ENCODE measurements around the gene KNDC1.
"Not testable (repeated sequence)": the region's sequence is repeated elsewhere in the genome, so short reads cannot be mapped to it uniquely, and the experiment has no call there.

Gene KNDC1

DNA sequence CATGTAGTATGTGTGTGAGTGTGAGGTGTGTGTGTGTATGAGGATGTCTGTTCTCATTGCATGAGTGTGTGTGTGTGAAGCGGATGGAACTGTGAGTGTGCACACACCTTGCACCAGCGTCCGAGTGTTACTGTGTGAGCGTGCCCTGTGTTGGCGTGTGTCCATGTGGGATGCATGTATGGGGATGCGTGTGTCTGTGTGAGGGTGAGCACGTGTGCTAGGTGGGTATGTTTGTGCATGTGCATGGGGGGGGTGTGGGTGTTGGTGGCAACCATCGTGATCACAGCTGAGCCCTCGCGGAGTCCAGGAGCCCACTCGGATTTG lies 6.4 kb downstream of the KNDC1 start:
- H3K4me1 ChIP-seq (ENCODE audit: insufficient read depth, low read length) = peaks cover 1% of the 10 kb centered on the region
- H3K27ac ChIP-seq (ENCODE audit: low read depth, low read length) = no peak overlapping the region
- no peaks in the 10 kb centered on the region for H3K36me3 ChIP-seq (ENCODE audit: insufficient read depth, low read length)
- H3K9me3 ChIP-seq (ENCODE audit: low read length) = no peaks in the 10 kb centered on the region
- H3K9ac ChIP-seq (ENCODE audit: low read length) = no peak overlapping the region
- no peak overlapping the region for H3K4me3 ChIP-seq (ENCODE audit: low read depth in 1 of 2, low read length in 2 of 2)
- peaks cover 13 to 41% of the 10 kb centered on the region in 2 donors for H3K27me3 ChIP-seq (ENCODE audit: control insufficient read depth in 1 of 2, insufficient read depth in 2 of 2, low read length in 2 of 2)

DNA sequence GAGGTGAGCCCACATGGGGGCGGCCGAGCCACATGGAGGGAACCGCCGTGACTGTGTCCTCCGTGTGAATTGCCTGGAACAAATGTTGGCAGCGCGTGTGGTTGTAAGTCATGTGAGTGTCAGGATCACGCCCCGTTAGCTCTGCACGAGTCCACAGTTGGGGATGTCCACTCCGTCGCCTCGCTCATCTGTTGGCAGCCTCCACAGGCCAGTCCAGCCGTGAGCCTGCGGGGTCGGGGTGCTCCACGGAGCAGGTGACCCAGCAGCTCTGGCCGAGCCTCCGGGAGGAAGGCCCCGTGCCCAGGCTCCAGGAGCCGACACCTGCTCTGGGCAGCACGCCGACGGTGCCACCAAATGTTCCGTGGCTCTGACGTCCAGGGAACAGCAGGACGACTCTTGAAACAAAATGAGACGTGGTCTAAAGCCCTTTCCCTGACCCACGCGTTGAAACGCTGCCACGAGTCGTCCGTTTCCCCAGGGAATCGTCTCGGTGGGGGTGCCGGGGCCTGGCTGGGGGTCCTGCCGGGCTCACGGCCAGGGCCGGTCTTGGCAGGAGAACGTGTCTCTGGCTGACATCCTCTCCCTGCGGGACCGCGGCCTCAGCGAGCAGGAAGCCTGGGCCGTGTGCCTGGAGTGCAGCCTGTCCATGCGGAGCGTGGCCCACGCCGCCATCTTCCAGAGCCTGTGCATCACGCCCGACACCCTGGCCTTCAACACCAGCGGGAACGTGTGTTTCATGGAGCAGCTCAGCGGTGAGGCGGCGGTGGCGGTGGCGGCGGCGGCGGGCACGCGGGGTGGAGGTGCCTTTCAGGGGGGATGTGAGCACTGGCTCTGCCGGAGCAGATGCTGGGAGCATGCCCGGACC lies 7.0 kb downstream of the KNDC1 start:
- no peak overlapping the region for H3K4me3 ChIP-seq (ENCODE audit: low read depth in 1 of 2, low read length in 2 of 2)
- H3K27ac ChIP-seq (ENCODE audit: low read depth, low read length) = no peak overlapping the region
- H3K36me3 ChIP-seq (ENCODE audit: insufficient read depth, low read length) = no peaks in the 10 kb centered on the region

DNA sequence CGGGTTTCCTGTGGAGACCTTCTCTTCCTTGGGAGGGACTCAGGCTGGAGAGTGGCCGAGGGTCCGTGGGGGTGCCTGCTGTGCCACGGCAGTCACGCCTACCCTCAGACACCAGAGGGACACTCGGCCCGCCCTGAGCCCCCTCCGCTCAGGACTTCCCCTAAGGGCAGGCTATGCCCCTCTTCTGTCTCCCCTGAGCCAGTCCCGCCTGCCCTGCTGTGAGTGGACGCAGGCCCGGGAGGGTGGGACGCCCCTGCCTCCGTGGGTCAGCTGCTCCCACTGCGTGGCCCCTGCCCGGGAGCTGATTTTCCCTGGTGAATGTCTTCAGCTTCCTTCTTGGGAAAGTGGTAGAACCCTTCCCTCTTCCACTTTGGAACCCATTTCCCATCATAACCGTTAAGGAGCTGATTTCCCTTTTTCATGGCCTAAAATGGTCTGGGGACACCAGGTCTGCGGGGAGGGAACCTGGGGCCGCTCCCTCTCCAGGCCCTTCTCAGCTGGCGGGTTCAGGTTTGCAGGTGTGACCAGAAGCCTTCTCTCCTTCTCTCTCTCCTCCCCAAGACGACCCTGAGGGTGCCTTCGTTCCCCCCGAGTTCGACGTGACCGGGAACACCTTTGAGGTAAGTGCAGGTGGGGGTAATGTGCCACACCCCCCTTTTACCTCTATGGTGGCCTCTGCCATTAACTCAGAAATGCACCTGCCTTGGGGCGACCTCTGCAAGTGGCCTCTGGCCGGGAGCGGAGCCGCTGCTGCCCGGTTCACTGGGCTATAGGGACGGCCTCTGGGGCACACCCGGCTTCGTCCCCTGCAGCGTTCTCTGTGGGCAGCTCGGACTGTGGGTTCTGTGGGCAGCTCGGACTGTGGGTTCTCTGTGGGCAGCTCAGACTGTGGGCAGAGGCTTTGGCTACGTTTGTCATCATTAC lies 7.9 kb downstream of the KNDC1 start:
- H3K27ac ChIP-seq (ENCODE audit: low read depth, low read length) = no peak overlapping the region

More for the DNA sequence above, 7.0 kb downstream of the KNDC1 start:
- Histone ChIP-seq H3K27me3 (ENCODE audit: control insufficient read depth in 1 of 2, insufficient read depth in 2 of 2, low read length in 2 of 2) (peaks cover 8 to 35% of the 10 kb centered on the region in 2 donors), H3K4me1 (ENCODE audit: insufficient read depth, low read length) (no peaks in the 10 kb centered on the region), H3K9me3 (ENCODE audit: low read length) (no peaks in the 10 kb centered on the region), H3K9ac (ENCODE audit: low read length) (no peak overlapping the region)

DNA sequence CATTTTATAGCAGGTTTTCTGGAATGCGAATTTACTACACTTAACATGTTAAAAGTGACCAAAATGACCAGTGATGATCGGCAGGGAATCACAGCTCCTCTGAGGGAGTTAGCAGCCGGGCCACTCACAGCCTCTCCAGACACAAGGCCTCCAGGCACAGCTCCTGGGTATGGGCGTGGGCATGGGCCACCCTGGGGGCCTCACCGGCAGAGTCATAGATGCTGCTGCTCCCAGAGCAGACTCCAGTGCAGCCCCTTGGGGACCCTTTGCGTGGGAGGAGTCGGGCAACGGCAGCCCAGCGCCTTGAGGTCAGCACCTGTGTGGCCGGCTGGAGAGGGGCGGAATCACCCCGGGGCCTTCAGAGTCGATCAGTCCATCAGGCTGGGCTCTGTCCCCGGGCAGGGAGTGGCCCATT lies 8.6 kb downstream of the KNDC1 start:
- Histone ChIP-seq H3K4me3 (ENCODE audit: low read depth in 1 of 2, low read length in 2 of 2) (no peak overlapping the region), H3K9ac (ENCODE audit: low read length) (no peak overlapping the region), H3K27ac (ENCODE audit: low read depth, low read length) (no peak overlapping the region), H3K36me3 (ENCODE audit: insufficient read depth, low read length) (no peaks in the 10 kb centered on the region), H3K9me3 (ENCODE audit: low read length) (no peaks in the 10 kb centered on the region), H3K27me3 (ENCODE audit: control insufficient read depth in 1 of 2, insufficient read depth in 2 of 2, low read length in 2 of 2) (peaks cover 0 to 19% of the 10 kb centered on the region in 2 donors), H3K4me1 (ENCODE audit: insufficient read depth, low read length) (no peaks in the 10 kb centered on the region)

More for the DNA sequence above, 7.9 kb downstream of the KNDC1 start:
- Histone ChIP-seq H3K9me3 (ENCODE audit: low read length) (no peaks in the 10 kb centered on the region), H3K27me3 (ENCODE audit: control insufficient read depth in 1 of 2, insufficient read depth in 2 of 2, low read length in 2 of 2) (peaks cover 0 to 26% of the 10 kb centered on the region in 2 donors), H3K4me3 (ENCODE audit: low read depth in 1 of 2, low read length in 2 of 2) (no peak overlapping the region), H3K9ac (ENCODE audit: low read length) (no peak overlapping the region), H3K4me1 (ENCODE audit: insufficient read depth, low read length) (no peaks in the 10 kb centered on the region), H3K36me3 (ENCODE audit: insufficient read depth, low read length) (no peaks in the 10 kb centered on the region)

DNA sequence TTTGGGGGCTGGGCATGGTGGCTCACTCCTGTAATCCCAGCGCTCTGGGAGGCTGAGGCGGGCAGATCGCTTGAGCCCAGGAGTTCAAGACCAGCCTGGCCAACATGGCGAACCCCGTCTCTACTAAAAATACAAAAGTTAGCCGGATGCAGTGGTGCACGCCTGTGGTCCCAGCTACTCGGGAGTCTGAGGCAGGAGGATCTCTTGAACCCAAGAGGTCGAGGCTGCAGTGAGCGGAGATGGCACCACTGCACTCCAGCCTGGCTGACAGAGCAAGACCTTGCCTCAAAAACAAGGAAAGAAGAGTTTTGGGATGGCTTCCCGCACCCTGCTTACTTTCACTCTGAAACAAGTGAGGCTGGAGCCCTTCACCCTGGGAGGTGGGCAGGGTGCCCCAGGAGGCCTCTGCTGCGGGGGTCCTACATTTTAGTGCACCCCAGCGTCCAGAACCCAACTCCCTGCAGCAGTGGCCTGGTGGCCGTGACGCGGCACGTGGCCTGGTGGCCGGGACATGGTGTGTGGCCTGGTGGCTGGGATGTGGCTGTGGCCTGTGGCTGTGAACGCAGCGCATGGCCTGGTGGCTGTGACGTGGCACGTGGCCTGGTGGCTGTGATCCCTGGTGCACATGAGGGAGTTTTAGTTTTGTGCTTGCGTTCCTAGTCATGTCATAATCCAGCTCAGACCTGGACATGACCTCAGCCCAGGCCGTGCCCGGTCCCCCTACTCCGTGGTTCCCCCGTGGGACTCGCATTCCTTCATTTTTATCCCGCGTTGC lies 9.3 kb downstream of the KNDC1 start:
- Histone ChIP-seq H3K9me3 (ENCODE audit: low read length) (no peaks in the 10 kb centered on the region), H3K27ac (ENCODE audit: low read depth, low read length) (no peak overlapping the region), H3K4me1 (ENCODE audit: insufficient read depth, low read length) (no peaks in the 10 kb centered on the region), H3K27me3 (ENCODE audit: control insufficient read depth in 1 of 2, insufficient read depth in 2 of 2, low read length in 2 of 2) (peaks cover 0 to 13% of the 10 kb centered on the region in 2 donors), H3K9ac (ENCODE audit: low read length) (no peak overlapping the region), H3K4me3 (ENCODE audit: low read depth in 1 of 2, low read length in 2 of 2) (no peak overlapping the region), H3K36me3 (ENCODE audit: insufficient read depth, low read length) (no peaks in the 10 kb centered on the region)

DNA sequence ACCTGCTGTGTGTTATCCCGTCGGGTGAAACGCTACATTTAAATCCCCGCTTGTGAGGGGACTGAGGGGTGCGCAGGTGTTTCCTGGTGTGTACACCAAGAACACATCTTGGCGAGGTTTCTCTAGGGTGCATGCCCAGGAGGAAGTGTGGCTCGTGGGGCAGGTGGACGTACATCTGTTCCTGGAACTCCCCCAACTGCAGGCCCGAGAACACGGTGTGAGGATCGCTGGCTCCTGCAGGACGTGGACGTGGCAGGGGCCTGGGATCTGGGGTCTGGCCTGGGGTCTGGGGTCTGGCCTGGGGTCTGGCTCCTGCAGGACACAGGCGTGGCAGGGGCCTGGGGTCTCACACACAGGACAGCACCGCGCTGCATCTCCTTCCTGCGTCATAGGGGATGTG lies 10.1 kb downstream of the KNDC1 start:
- Histone ChIP-seq H3K36me3 (ENCODE audit: insufficient read depth, low read length) (no peaks in the 10 kb centered on the region), H3K9ac (ENCODE audit: low read length) (no peak overlapping the region), H3K27ac (ENCODE audit: low read depth, low read length) (no peak overlapping the region)

DNA sequence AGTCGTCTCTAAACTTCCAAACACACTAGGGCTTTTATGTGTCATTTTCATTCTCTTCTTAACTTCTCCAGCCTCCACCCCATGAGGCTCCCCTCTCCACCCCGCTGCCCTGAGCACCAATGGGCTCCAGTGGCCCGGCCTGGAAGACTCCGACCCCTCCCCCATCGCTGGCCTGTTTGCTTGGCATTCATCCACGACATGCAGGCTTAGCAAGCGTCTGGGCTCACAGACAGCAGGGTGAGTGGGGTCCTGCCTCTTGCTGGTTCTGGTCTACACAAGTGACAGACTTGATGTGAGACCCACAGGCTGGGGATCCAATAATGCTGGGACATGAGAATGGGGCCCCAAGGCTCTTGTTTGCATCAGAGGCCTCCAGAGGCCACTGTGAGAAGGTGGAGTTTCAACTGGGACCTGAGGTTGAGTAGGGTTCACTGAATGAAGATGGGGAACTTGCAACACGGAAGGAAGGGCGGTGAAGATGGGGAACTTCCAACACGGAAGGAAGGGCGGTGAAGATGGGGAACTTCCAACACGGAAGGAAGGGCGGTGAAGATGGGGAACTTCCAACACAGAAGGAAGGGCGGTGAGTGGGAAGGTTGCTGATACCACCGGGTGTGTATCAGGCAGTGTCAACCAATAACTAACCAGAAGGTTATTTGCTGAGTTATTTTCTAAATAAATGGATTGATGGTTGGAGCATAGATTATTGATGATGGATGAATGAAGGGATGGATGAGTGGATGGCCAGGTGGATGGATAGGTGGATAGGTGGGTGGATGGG lies 14.0 kb downstream of the KNDC1 start:
- no peaks in the 10 kb centered on the region for H3K36me3 ChIP-seq (ENCODE audit: insufficient read depth, low read length)
- H3K9ac ChIP-seq (ENCODE audit: low read length) = no peak overlapping the region
- no peaks in the 10 kb centered on the region for H3K27me3 ChIP-seq (ENCODE audit: control insufficient read depth in 1 of 2, insufficient read depth in 2 of 2, low read length in 2 of 2)
- no peak overlapping the region for H3K27ac ChIP-seq (ENCODE audit: low read depth, low read length)
- no peaks in the 10 kb centered on the region for H3K4me1 ChIP-seq (ENCODE audit: insufficient read depth, low read length)
- H3K9me3 ChIP-seq (ENCODE audit: low read length) = no peaks in the 10 kb centered on the region
- no peak overlapping the region for H3K4me3 ChIP-seq (ENCODE audit: low read depth in 1 of 2, low read length in 2 of 2)

More for the DNA sequence above, 10.1 kb downstream of the KNDC1 start:
- H3K9me3 ChIP-seq (ENCODE audit: low read length) = no peaks in the 10 kb centered on the region
- H3K27me3 ChIP-seq (ENCODE audit: control insufficient read depth in 1 of 2, insufficient read depth in 2 of 2, low read length in 2 of 2) = peaks cover 0 to 6% of the 10 kb centered on the region in 2 donors
- H3K4me1 ChIP-seq (ENCODE audit: insufficient read depth, low read length) = no peaks in the 10 kb centered on the region
- H3K4me3 ChIP-seq (ENCODE audit: low read depth in 1 of 2, low read length in 2 of 2) = no peak overlapping the region

DNA sequence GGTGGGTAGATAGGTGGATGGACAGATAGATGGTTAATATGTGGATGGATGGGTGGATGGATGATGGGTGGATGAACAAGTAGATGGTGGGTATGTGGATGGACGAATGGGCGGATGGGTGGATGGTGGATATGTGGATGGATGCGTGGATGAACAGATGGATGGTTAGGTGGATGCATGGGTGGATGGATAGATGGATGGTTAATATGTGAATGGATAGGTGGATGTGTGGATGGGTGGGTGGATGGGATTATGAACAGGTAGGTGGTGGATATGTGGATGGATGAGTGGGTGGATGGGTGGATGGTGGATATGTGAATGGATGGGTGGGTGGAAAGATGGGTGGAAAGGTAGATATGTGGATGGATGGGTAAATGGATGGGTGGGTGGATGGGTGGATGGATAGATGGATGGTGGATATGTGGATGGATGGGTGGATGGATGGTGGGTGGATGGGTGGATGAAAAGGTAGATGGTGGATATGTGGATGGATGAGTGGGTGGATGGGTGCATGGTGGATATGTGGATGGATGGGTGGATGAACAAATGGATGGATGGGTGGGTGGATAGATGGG lies 14.8 kb downstream of the KNDC1 start:
- no peak overlapping the region for H3K27ac ChIP-seq (ENCODE audit: low read depth, low read length)
- no peaks in the 10 kb centered on the region for H3K27me3 ChIP-seq (ENCODE audit: control insufficient read depth in 1 of 2, insufficient read depth in 2 of 2, low read length in 2 of 2)
- H3K4me1 ChIP-seq (ENCODE audit: insufficient read depth, low read length) = no peaks in the 10 kb centered on the region
- no peak overlapping the region for H3K9ac ChIP-seq (ENCODE audit: low read length)
- no peaks in the 10 kb centered on the region for H3K36me3 ChIP-seq (ENCODE audit: insufficient read depth, low read length)
- H3K9me3 ChIP-seq (ENCODE audit: low read length) = no peaks in the 10 kb centered on the region
- H3K4me3 ChIP-seq (ENCODE audit: low read depth in 1 of 2, low read length in 2 of 2) = no peak overlapping the region

DNA sequence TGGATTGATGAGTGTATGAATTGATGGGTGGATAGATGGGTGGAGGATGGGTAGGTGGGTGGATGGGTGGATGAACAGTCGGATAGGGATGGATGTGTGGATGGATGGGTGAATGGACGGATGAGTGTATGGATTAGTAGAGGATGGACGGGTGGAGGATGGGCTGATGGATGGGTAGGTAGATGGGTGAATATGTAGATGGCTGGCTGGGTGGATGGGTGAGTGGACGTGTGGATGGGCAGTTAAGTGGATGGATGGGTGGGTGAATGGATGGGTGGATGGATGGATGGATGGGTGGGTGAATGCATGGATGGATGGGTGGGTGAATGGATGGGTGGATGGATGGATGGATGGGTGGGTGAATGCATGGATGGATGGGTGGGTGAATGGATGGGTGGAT lies 15.6 kb downstream of the KNDC1 start:
- not testable (repeated sequence) for H3K4me1 ChIP-seq (ENCODE audit: insufficient read depth, low read length); H3K27me3 ChIP-seq (ENCODE audit: control insufficient read depth in 1 of 2, insufficient read depth in 2 of 2, low read length in 2 of 2); H3K27ac ChIP-seq (ENCODE audit: low read depth, low read length); H3K4me3 ChIP-seq (ENCODE audit: low read depth in 1 of 2, low read length in 2 of 2); H3K9me3 ChIP-seq (ENCODE audit: low read length); H3K36me3 ChIP-seq (ENCODE audit: insufficient read depth, low read length); H3K9ac ChIP-seq (ENCODE audit: low read length)

DNA sequence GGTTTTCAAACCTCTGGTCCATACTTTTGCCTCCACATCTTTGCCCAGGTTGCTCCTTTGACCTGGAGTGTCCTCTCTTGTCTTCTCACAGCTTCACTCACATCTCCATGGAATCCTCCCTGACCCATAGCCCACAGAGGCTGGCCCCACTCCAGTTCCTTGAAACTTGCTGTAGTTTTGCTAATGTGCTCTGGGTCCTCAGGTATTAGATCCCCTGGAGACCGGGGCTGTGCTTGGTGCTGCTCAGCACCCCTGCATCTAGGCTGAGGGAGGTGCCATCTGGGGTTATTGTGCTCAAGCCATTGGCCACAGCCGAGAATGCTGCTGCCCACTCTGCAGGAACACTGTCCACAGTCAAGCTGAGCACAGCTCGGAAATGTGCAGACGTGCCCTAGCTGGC lies 16.5 kb downstream of the KNDC1 start:
- no peak overlapping the region for H3K9ac ChIP-seq (ENCODE audit: low read length)
- H3K27ac ChIP-seq (ENCODE audit: low read depth, low read length) = no peak overlapping the region
- H3K9me3 ChIP-seq (ENCODE audit: low read length) = no peaks in the 10 kb centered on the region
- no peak overlapping the region for H3K4me3 ChIP-seq (ENCODE audit: low read depth in 1 of 2, low read length in 2 of 2)
- peaks cover 0 to 4% of the 10 kb centered on the region in 2 donors for H3K27me3 ChIP-seq (ENCODE audit: control insufficient read depth in 1 of 2, insufficient read depth in 2 of 2, low read length in 2 of 2)
- H3K4me1 ChIP-seq (ENCODE audit: insufficient read depth, low read length) = no peaks in the 10 kb centered on the region
- H3K36me3 ChIP-seq (ENCODE audit: insufficient read depth, low read length) = no peaks in the 10 kb centered on the region

All from muscle layer of colon (tissue), 2 donors.